HepG2 (cell line): ENCODE measurements around the gene NDUFS7. TPM values are rescaled to one million over a fixed set of nuclear protein-coding genes. Genes with fewer than 3 reads are reported as not detected.
A peak's percentile ranks its signal among the peaks of the same experiment; 100 is the strongest.

Source experiments
- ATAC-seq: fragments of 200-7000 bp; cut with Tn5 transposase; 3 replicates; pipeline ENCODE4 v1.9.1; 2020; ENCODE audit warnings: mild to moderate bottlenecking, moderate library complexity
- BruUV-seq: library from RNA; stranded (reverse); fragments of 400-500 nt; replicated peaks from 2 replicates; lab custom pipeline; 2021; lab: Mats Ljungman, UMichigan
- CTCF ChIA-PET: fragments of 300-600 bp; formaldehyde crosslinking; extraction: SDS; loops from one replicate; lab custom pipeline; 2021; ENCODE audit warnings: low total read pairs, inconsistent platforms, low intra/inter-chr PET ratio; lab: Yijun Ruan, JAX
- POLR2A ChIA-PET: fragments of 350-600 bp; sonication (Branson Sonifier 250); formaldehyde crosslinking; loops from one replicate; lab custom pipeline; 2020; ENCODE audit warnings: antibody characterized with exemption, inconsistent platforms; lab: Yijun Ruan, JAX
- DNase-seq: peaks from one replicate; pipeline ENCODE4 v3.0.0-alpha.2; 2015; ENCODE audit warnings: low spot score
- FAIRE-seq: peaks from 3 replicates; lab custom pipeline; 2011; peaks lifted over from hg19 to GRCh38; lab: Jason Lieb, UNC
- H2AFZ ChIP-seq: one replicate; pipeline ENCODE4 v1.6.1; 2011; ENCODE audit warnings: low read length, inconsistent platforms
- H3K27ac ChIP-seq: fragments of 300-600 bp; 3 replicates; pipeline ENCODE4 v1.8.0; 2011; ENCODE audit warnings: mixed run types, mild to moderate bottlenecking, mixed read lengths, low read length, inconsistent platforms; ENCODE audit not compliant: insufficient read depth; ENCODE audit errors: extremely low read length
- H3K27me3 ChIP-seq, 2 experiments: fragments of 200-600 bp in 1 of 2; 2 replicates in 1 of 2; 3 replicates in 1 of 2; pipeline versions ENCODE4 v1.6.0 to v1.8.0; 2011; ENCODE audit warnings: low read length in 2 of 2, mild to moderate bottlenecking in 2 of 2, moderate library complexity in 2 of 2, inconsistent platforms in 1 of 2; ENCODE audit not compliant: insufficient read depth in 2 of 2, control insufficient read depth in 1 of 2
- H3K36me3 ChIP-seq, 2 experiments: fragments of 200-600 bp in 1 of 2; replicated peaks in 1 of 2; 2 replicates in 1 of 2; 3 replicates in 1 of 2; pipeline versions ENCODE4 v1.5.1 to v1.8.0; 2011; ENCODE audit warnings: low read length in 2 of 2, inconsistent platforms in 1 of 2; ENCODE audit not compliant: insufficient read depth in 2 of 2, control insufficient read depth in 1 of 2
- H3K4me1 ChIP-seq: 2 replicates; pipeline ENCODE4 v1.5.1; 2012; ENCODE audit warnings: low read length, inconsistent platforms; ENCODE audit not compliant: insufficient read depth
- H3K4me2 ChIP-seq: 2 replicates; pipeline ENCODE4 v1.6.0; 2011; ENCODE audit warnings: low read depth, low read length, inconsistent platforms
- H3K4me3 ChIP-seq, 3 experiments: fragments of 200-600 bp in 1 of 3; sonication (generic), shearing (Covaris generic) in 1 of 3; replicated peaks in 1 of 3; 2 replicates each; pipeline ENCODE4 v1.5.1; 2011 to 2016; ENCODE audit warnings: low read length in 3 of 3, inconsistent platforms in 2 of 3, low read depth in 2 of 3, mild to moderate bottlenecking in 2 of 3, control low read depth in 1 of 3, mixed read lengths in 1 of 3; ENCODE audit not compliant: insufficient read depth in 1 of 3
- H3K79me2 ChIP-seq: one replicate; pipeline ENCODE4 v1.6.1; 2011; ENCODE audit warnings: low read length, inconsistent platforms; ENCODE audit not compliant: insufficient read depth
- H3K9ac ChIP-seq: 2 replicates; pipeline ENCODE4 v1.6.0; 2011; ENCODE audit warnings: mild to moderate bottlenecking, low read depth, low read length, inconsistent platforms; ENCODE audit not compliant: insufficient read depth
- H3K9me3 ChIP-seq: 2 replicates; pipeline ENCODE4 v1.5.1; 2012; ENCODE audit warnings: mild to moderate bottlenecking, low read length
- H4K20me1 ChIP-seq: 2 replicates; pipeline ENCODE4 v1.6.0; 2011; ENCODE audit warnings: inconsistent platforms, mild to moderate bottlenecking, low read length, moderate library complexity; ENCODE audit not compliant: insufficient read depth
- AGO2 ChIP-seq: fragments of 200-400 bp; formaldehyde crosslinking; optimal IDR thresholded peaks from 2 replicates; pipeline ENCODE3; 2017; ENCODE audit warnings: mild to moderate bottlenecking, low read depth, low read length, moderate library complexity
- NRL ChIP-seq: sonication (generic); formaldehyde crosslinking; IDR thresholded peaks from 2 replicates; pipeline ENCODE4 v1.5.0; 2020; ENCODE audit warnings: missing genetic modification reagents, mild to moderate bottlenecking, moderate library complexity, borderline replicate concordance
- RBFOX2 ChIP-seq: fragments of 200-400 bp; formaldehyde crosslinking; IDR thresholded peaks from 2 replicates; pipeline ENCODE4 v1.6.1; 2017; ENCODE audit warnings: low read depth, mild to moderate bottlenecking, low read length
- ZNF263 ChIP-seq: sonication (generic); formaldehyde crosslinking; IDR thresholded peaks from 2 replicates; pipeline ENCODE4 v1.4.0; 2020; ENCODE audit warnings: missing genetic modification reagents
- WGBS: methylation state at CpG from one replicate; pipeline ENCODE4 v1.1.6; 2017; ENCODE audit warnings: low lambda C conversion rate; 5-methylcytosine and 5-hydroxymethylcytosine counted together
- in situ Hi-C: cut with HindIII; loops from 2 replicates; pipeline ENCODE4 v1.10.0; 2017; ENCODE audit warnings: low pct_unique_long_range_greater_than_20kb; ENCODE audit not compliant: extremely low pct_ligation_motif_present
- intact Hi-C: fragments of 100-400 bp; cut with micrococcal nuclease; formaldehyde crosslinking; loops from one replicate; pipeline ENCODE4 v1.10.0; 2022; ENCODE audit not compliant: unreplicated experiment
- polyA plus RNA-seq, 8 experiments: library from polyadenylated mRNA; depleted of rRNA in 3 of 8; stranded (reverse) in 7 of 8; unstranded in 1 of 8; fragments of >200 nt; fragmentation: Illumina TruSeq in 4 of 8; extraction: Trizol in 4 of 8; gene quantifications; 2 replicates each; pipeline versions ENCODE4 v1.2.1 to v1.2.3, GENCODE V29; 2011 to 2016; ENCODE audit warnings: low read depth in 4 of 8, missing spikeins in 1 of 8, mixed read lengths in 1 of 8; ENCODE audit not compliant: insufficient read depth in 1 of 8
- total RNA-seq, 5 experiments: library from RNA; depleted of rRNA; stranded (reverse); fragments of >200 nt; fragmentation: Illumina TruSeq; extraction: Trizol; gene quantifications; 2 replicates each; pipeline ENCODE4 v1.2.3, GENCODE V29; 2016; ENCODE audit warnings: low read depth in 1 of 5
- TF ChIP-seq, protein P1 (sequence below): sonication (generic); formaldehyde crosslinking; IDR thresholded peaks from 2 replicates; pipeline ENCODE4 v1.4.0; 2020; ENCODE audit warnings: missing genetic modification reagents
- TF ChIP-seq, protein P2 (sequence below): sonication (generic); formaldehyde crosslinking; IDR thresholded peaks from 2 replicates; pipeline ENCODE4 v1.8.0; 2022; ENCODE audit warnings: mild to moderate bottlenecking, missing genetic modification reagents, borderline replicate concordance

NDUFS7 gene
- total and polyA plus RNA-seq, 2 of the 13 experiments (the other 11 are each of a cell fraction or from before 2014, with no cell fraction given), result 34.3 to 66.9 TPM

DNA sequence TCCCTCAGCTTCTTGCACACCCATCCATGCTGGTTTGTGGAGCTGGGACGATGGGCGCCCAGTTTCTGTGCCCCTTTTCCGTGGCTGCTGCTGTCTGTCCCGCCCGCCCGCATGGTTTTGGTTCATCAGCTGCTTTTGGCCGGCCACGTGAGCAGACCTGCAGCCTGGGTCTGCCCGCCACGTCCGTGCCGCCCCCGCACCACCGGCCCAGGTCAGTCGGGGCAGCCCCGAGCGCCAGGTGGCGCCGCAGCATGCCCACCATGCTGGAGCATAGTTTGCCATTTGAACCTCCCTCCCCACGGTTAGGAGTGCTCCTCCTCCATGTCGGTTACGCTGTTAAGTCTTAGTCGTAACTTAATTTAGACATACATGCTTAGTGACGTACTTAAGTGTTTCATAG lies 39.2 kb downstream of the NDUFS7 start:
- peaks cover 45% of the 10 kb centered on the region for H3K4me1 ChIP-seq
- no peak overlapping the region for H2AFZ ChIP-seq
- ATAC-seq (no peak), DNase-seq (no peak), FAIRE-seq (no peak)
- WGBS, result 99% methylated on average over 24 of the region's 24 CpGs
- no peaks in the 10 kb centered on the region for H3K27me3 ChIP-seq
- BruUV-seq, result no TSS peak
- ChIA-PET POLR2A (interaction anchor here (2.5 kb wide), 1 partner anchor 9 kb away, joined by 6 read pairs; no protein-coding TSS in a partner anchor), CTCF (no interaction called here)
- no peak overlapping the region for H3K9ac ChIP-seq
- H3K36me3 ChIP-seq, result peaks cover 30 to 78% of the 10 kb centered on the region in 2 experiments
- H3K79me2 ChIP-seq, result peaks cover 54% of the 10 kb centered on the region
- no peak overlapping the region for H3K4me3 ChIP-seq
- peak overlapping the region; percentile 71 for H3K27ac ChIP-seq
- no peaks in the 10 kb centered on the region for H3K9me3 ChIP-seq
- intact Hi-C loops (no loop called here), in situ Hi-C loops (no loop called here)
- TF ChIP-seq ZNF263 (CRISPR knock-in tag), result peak; percentile 34; the same call in 1 of the 2 replicates
- peak; percentile 85 for TF ChIP-seq AGO2
- TF ChIP-seq, protein P1, sequence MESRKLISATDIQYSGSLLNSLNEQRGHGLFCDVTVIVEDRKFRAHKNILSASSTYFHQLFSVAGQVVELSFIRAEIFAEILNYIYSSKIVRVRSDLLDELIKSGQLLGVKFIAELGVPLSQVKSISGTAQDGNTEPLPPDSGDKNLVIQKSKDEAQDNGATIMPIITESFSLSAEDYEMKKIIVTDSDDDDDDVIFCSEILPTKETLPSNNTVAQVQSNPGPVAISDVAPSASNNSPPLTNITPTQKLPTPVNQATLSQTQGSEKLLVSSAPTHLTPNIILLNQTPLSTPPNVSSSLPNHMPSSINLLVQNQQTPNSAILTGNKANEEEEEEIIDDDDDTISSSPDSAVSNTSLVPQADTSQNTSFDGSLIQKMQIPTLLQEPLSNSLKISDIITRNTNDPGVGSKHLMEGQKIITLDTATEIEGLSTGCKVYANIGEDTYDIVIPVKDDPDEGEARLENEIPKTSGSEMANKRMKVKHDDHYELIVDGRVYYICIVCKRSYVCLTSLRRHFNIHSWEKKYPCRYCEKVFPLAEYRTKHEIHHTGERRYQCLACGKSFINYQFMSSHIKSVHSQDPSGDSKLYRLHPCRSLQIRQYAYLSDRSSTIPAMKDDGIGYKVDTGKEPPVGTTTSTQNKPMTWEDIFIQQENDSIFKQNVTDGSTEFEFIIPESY (CRISPR knock-in tag), result peak; percentile 71
- TF ChIP-seq, protein P2, sequence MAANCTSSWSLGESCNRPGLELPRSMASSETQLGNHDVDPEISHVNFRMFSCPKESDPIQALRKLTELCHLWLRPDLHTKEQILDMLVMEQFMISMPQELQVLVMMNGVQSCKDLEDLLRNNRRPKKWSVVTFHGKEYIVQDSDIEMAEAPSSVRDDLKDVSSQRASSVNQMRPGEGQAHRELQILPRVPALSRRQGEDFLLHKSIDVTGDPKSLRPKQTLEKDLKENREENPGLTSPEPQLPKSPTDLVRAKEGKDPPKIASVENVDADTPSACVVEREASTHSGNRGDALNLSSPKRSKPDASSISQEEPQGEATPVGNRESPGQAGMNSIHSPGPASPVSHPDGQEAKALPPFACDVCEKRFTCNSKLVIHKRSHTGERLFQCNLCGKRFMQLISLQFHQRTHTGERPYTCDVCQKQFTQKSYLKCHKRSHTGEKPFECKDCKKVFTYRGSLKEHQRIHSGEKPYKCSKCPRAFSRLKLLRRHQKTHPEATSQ, result no peak
- TF ChIP-seq NRL (CRISPR knock-in tag), result no peak
- 0 out of 2 replicates have a peak, but pooled peaks have one; percentile 33 for TF ChIP-seq RBFOX2
- no peak overlapping the region for H3K4me2 ChIP-seq
- peaks cover 27% of the 10 kb centered on the region for H4K20me1 ChIP-seq
